ENCODE measurements around the gene TGFB2. TPM values are rescaled to one million over a fixed set of nuclear protein-coding genes. Genes with fewer than 3 reads are reported as not detected.
"Not testable (repeated sequence)": the region's sequence is repeated elsewhere in the genome, so short reads cannot be mapped to it uniquely, and the experiment has no call there.

TGFB2 gene
- total RNA-seq, 1 donor = 36.3 TPM

DNA sequence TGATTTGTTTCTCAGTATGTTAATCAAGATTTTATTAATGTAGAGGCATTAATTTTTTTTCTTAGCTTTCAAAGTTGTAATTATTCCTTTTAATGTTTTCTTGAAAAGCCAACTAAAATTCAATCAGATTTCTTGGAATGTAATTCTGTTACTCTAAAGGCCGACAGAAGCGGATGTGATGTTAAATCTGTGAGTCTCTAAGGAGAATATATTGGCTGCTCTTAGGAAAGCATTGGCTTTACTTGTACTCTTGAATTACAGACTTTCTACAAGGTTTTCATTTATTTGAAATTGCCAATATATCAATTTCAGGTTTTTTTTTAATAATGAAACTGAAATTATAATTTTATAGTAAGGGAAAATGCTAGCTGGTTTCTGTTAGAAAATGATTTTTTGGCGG lies 30.8 kb upstream of the TGFB2 start:
- DNase-seq (ENCODE audit: low read depth) = no peak
- TF ChIP-seq, protein P1, sequence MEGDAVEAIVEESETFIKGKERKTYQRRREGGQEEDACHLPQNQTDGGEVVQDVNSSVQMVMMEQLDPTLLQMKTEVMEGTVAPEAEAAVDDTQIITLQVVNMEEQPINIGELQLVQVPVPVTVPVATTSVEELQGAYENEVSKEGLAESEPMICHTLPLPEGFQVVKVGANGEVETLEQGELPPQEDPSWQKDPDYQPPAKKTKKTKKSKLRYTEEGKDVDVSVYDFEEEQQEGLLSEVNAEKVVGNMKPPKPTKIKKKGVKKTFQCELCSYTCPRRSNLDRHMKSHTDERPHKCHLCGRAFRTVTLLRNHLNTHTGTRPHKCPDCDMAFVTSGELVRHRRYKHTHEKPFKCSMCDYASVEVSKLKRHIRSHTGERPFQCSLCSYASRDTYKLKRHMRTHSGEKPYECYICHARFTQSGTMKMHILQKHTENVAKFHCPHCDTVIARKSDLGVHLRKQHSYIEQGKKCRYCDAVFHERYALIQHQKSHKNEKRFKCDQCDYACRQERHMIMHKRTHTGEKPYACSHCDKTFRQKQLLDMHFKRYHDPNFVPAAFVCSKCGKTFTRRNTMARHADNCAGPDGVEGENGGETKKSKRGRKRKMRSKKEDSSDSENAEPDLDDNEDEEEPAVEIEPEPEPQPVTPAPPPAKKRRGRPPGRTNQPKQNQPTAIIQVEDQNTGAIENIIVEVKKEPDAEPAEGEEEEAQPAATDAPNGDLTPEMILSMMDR (IDR thresholded peaks at IDR 0.05; ENCODE audit: insufficient read depth, low read depth, low read length) = no peak

GRCh38 chr1:218315638-218316037 lies 29.5 kb upstream of the TGFB2 start:
- peak; percentile 44 for DNase-seq (ENCODE audit: low read depth)
- TF ChIP-seq, protein P1 (IDR thresholded peaks at IDR 0.05; ENCODE audit: insufficient read depth, low read depth, low read length) = no peak
- H3K4me3 ChIP-seq (ENCODE audit: low read depth, low read length) = no peak overlapping the region

More for the DNA sequence above, 30.8 kb upstream of the TGFB2 start:
- H3K4me3 ChIP-seq (ENCODE audit: low read depth, low read length) = no peak overlapping the region

- H3K4me3 ChIP-seq (ENCODE audit: low read depth, low read length) = no peak overlapping the region
- peak; percentile 44 for DNase-seq (ENCODE audit: low read depth)
- TF ChIP-seq, protein P1 (IDR thresholded peaks at IDR 0.05; ENCODE audit: insufficient read depth, low read depth, low read length) = no peak
Observed at GRCh38 chr1:218317061-218317460, 28.1 kb upstream of the TGFB2 start.

GRCh38 chr1:218320182-218320581 lies 25.0 kb upstream of the TGFB2 start:
- H3K4me3 ChIP-seq (ENCODE audit: low read depth, low read length); DNase-seq (ENCODE audit: low read depth): not testable (repeated sequence)

DNA sequence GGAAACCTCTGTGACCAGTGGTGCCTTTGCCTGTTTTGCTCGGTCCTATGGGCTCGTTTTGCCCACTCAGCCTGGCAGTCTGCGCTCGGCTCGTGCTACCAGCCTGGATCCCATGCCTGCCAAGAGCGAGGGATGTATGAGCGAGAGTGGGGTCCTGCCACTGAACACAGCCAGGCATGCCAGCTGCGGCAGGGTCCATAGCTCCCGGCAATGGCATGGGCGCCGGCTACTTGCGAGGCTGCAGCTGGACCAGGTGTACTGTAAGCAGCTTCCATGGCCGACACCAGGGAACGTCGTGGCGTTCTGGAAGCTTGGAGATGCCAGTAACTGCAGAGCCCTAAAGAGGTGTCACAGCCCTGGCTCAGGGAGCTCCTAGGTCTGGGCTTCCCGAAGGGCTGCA lies 22.4 kb upstream of the TGFB2 start:
- TF ChIP-seq, protein P1 (IDR thresholded peaks at IDR 0.05; ENCODE audit: insufficient read depth, low read depth, low read length) = no peak
- no peak overlapping the region for H3K4me3 ChIP-seq (ENCODE audit: low read depth, low read length)
- no peak for DNase-seq (ENCODE audit: low read depth)

DNA sequence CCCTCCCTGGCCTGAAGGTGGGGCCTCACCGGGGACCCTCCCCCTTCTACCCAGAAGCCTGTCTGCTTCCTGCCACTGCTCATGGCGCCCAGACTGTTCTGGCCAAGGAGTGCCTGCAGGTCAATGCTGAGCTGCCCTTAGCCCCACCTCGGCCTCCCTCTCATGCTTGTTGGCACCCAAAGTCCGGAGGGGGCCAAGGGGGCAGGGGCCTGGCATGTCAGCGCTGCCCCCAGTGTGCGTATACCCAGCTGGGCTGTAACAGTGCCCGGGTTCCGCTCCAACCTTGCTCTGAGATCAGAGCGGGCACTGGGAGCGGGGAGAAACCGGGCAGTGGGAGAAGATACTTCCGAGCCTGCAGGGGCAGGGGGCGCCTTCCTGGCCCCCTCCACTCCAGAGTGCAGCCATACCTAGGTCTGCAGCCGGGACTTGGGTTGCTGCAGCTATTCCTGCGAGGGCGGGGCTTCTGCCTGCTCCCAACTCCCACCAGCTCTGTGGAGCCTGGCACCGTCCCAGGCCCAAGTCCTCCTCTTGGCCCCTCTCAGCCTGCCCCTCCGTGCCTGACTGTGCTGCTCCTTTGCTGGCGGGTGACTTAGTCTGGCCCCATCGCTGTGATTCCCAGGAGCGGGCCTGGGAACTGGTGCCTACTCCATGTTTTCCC lies 21.4 kb upstream of the TGFB2 start:
- no peak for DNase-seq (ENCODE audit: low read depth)
- no peak overlapping the region for H3K4me3 ChIP-seq (ENCODE audit: low read depth, low read length)
- TF ChIP-seq, protein P1 (IDR thresholded peaks at IDR 0.05; ENCODE audit: insufficient read depth, low read depth, low read length) = no peak

- TF ChIP-seq, protein P1 (IDR thresholded peaks at IDR 0.05; ENCODE audit: insufficient read depth, low read depth, low read length) = no peak
- H3K4me3 ChIP-seq (ENCODE audit: low read depth, low read length) = no peak overlapping the region
Observed at GRCh38 chr1:218324226-218324580, 20.9 kb upstream of the TGFB2 start.

More at GRCh38 chr1:218324226-218324580, 20.9 kb upstream of the TGFB2 start:
- no peak for DNase-seq (ENCODE audit: low read depth)

All from fibroblast of villous mesenchyme (primary cell).